Mesendoderm (in vitro differentiated cells): Measurements from ENCODE around the gene JARID2.
A peak's percentile ranks its signal among the peaks of the same experiment; 100 is the strongest.

Experiments
- DNase-seq: peaks from one replicate; pipeline ENCODE4 v3.0.0; 2013
- H2AK5ac ChIP-seq: 2 replicates; pipeline ENCODE4 v1.6.1; 2013; ENCODE audit warnings: low read length, inconsistent platforms
- H2BK120ac ChIP-seq: 2 replicates; pipeline ENCODE4 v1.6.1; 2013; ENCODE audit warnings: low read depth, mild to moderate bottlenecking, low read length, moderate library complexity, mixed read lengths
- H2BK15ac ChIP-seq: replicated peaks from 2 replicates; pipeline ENCODE4 v1.6.1; 2013; ENCODE audit warnings: low read depth, mild to moderate bottlenecking, moderate library complexity
- H2BK5ac ChIP-seq: 2 replicates; pipeline ENCODE4 v1.6.1; 2013; ENCODE audit warnings: low read length, inconsistent platforms
- H3K18ac ChIP-seq: 2 replicates; pipeline ENCODE4 v1.6.1; 2013; ENCODE audit warnings: mild to moderate bottlenecking, low read length, mixed read lengths
- H3K23ac ChIP-seq: one replicate; pipeline ENCODE4 v1.6.1; 2013; ENCODE audit warnings: low read length
- H3K27ac ChIP-seq: 2 replicates; pipeline ENCODE4 v1.5.1; 2013; ENCODE audit warnings: low read depth, mild to moderate bottlenecking, inconsistent platforms, low read length, moderate library complexity
- H3K27me3 ChIP-seq: 2 replicates; pipeline ENCODE4 v1.6.1; 2013; ENCODE audit warnings: low read length, control low read depth, mild to moderate bottlenecking, inconsistent platforms; ENCODE audit not compliant: insufficient read depth, poor library complexity
- H3K36me3 ChIP-seq: 2 replicates; pipeline ENCODE4 v1.6.1; 2013; ENCODE audit warnings: low read length, inconsistent platforms; ENCODE audit not compliant: control insufficient read depth, insufficient read depth
- H3K4ac ChIP-seq: one replicate; pipeline ENCODE4 v1.6.1; 2013; ENCODE audit warnings: low read depth, mild to moderate bottlenecking, low read length, moderate library complexity
- H3K4me1 ChIP-seq: 2 replicates; pipeline ENCODE4 v1.6.1; 2013; ENCODE audit warnings: low read depth, low read length, inconsistent platforms; ENCODE audit not compliant: control insufficient read depth
- H3K4me2 ChIP-seq: 2 replicates; pipeline ENCODE4 v1.6.1; 2013; ENCODE audit warnings: low read length
- H3K4me3 ChIP-seq: 2 replicates; pipeline ENCODE4 v1.5.1; 2013; ENCODE audit warnings: mild to moderate bottlenecking, low read length
- H3K56ac ChIP-seq: one replicate; pipeline ENCODE4 v1.6.1; 2013; ENCODE audit warnings: low read length
- H3K79me1 ChIP-seq: 2 replicates; pipeline ENCODE4 v1.6.1; 2013; ENCODE audit warnings: low read length, inconsistent platforms
- H3K79me2 ChIP-seq: 2 replicates; pipeline ENCODE4 v1.6.1; 2013; ENCODE audit warnings: mild to moderate bottlenecking, low read length; ENCODE audit not compliant: control insufficient read depth, insufficient read depth
- H3K9ac ChIP-seq: 2 replicates; pipeline ENCODE4 v1.6.1; 2013; ENCODE audit warnings: low read length, inconsistent platforms
- H4K5ac ChIP-seq: one replicate; pipeline ENCODE4 v1.6.1; 2013; ENCODE audit warnings: low read length
- H4K8ac ChIP-seq: one replicate; pipeline ENCODE4 v1.6.1; 2013; ENCODE audit warnings: low read depth, mild to moderate bottlenecking, control low read depth, low read length, moderate library complexity
- WGBS: extraction: QIAGEN DNeasy Blood & Tissue Kit; methylation state at CpG from one replicate; pipeline ENCODE4 v1.1.7; 2013; ENCODE audit warnings: low lambda C conversion rate, missing lambda C conversion rate; ENCODE audit not compliant: insufficient coverage; ENCODE audit errors: extremely low coverage; 5-methylcytosine and 5-hydroxymethylcytosine counted together

JARID2 gene

DNA sequence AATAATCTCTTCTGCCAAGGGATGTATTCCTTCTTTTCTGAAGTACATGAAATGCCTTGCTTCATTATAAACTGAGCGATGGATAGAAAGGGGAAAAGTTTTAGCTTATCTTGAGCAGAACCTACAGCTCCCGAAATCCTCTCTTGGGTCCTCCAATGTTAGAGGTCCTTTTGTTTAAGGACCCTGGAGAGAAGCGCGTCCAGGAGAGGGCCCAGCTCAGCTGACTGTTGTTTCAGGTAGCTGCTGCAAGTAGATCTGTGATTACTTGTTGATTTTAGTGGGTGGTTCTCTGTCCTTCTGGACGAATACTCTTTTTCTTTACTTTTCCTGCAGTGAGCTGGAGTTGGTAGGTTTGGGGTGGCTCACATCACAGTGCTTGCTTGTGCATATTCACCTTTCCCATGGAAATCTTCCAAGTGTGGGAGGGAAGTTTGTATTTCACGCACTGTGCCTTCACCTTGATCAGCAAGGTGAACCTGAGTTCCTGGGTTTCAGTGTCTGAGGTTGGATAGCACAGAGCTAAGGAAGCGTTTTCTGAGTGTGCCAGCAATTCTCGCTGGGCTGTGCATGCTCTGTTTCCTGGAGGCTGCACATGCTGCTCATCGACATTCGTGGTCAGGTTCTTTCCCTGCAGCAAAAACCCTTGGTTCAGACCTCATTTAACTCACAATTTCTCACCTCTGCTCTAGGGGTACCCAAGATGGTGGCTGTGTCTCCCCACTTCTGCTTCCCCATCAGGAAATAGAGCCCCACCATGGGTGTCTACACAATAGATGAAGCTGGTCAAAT lies 176.3 kb downstream of the JARID2 start:
- H3K4ac ChIP-seq: no peak overlapping the region
- no peaks in the 10 kb centered on the region for H3K36me3 ChIP-seq
- H3K79me2 ChIP-seq: peaks cover 79% of the 10 kb centered on the region
- H3K9ac ChIP-seq: no peak overlapping the region
- H3K79me1 ChIP-seq: peaks cover 14% of the 10 kb centered on the region
- no peak for DNase-seq
- no peak overlapping the region for H4K5ac ChIP-seq
- no peak overlapping the region for H3K27ac ChIP-seq
- no peak overlapping the region for H2BK5ac ChIP-seq
- no peak overlapping the region for H2BK120ac ChIP-seq
- H2AK5ac ChIP-seq: no peak overlapping the region
- H3K23ac ChIP-seq: no peak overlapping the region
- H4K8ac ChIP-seq: no peak overlapping the region
- no peak overlapping the region for H3K4me2 ChIP-seq
- peaks cover 13% of the 10 kb centered on the region for H3K4me1 ChIP-seq
- H3K27me3 ChIP-seq: no peaks in the 10 kb centered on the region
- no peak overlapping the region for H3K56ac ChIP-seq
- no peak overlapping the region for H3K18ac ChIP-seq
- no CpG with 5 or more reads among the region's 10 CpGs for WGBS
- H3K4me3 ChIP-seq: no peak overlapping the region
- H2BK15ac ChIP-seq: no peak overlapping the region

GRCh38 chr6:15423286-15423993 lies 177.6 kb downstream of the JARID2 start:
- peak overlapping the region; percentile 31 for H3K23ac ChIP-seq
- H4K8ac ChIP-seq: no peak overlapping the region
- DNase-seq: no peak
- H2AK5ac ChIP-seq: no peak overlapping the region
- H2BK15ac ChIP-seq: no peak overlapping the region
- no peak overlapping the region for H2BK5ac ChIP-seq
- no peak overlapping the region for H3K4me3 ChIP-seq
- no peak overlapping the region for H3K56ac ChIP-seq
- H3K18ac ChIP-seq: no peak overlapping the region
- H3K27ac ChIP-seq: no peak overlapping the region
- no peak overlapping the region for H4K5ac ChIP-seq
- no CpG with 5 or more reads among the region's 7 CpGs for WGBS
- peaks cover 14% of the 10 kb centered on the region for H3K79me1 ChIP-seq
- no peak overlapping the region for H3K4ac ChIP-seq
- no peak overlapping the region for H3K9ac ChIP-seq
- H3K4me2 ChIP-seq: no peak overlapping the region
- H3K36me3 ChIP-seq: no peaks in the 10 kb centered on the region
- H2BK120ac ChIP-seq: no peak overlapping the region
- no peaks in the 10 kb centered on the region for H3K27me3 ChIP-seq
- H3K4me1 ChIP-seq: peaks cover 16% of the 10 kb centered on the region
- H3K79me2 ChIP-seq: peaks cover 80% of the 10 kb centered on the region

GRCh38 chr6:15425947-15426346 lies 180.1 kb downstream of the JARID2 start:
- Histone ChIP-seq H3K79me1 (peaks cover 16% of the 10 kb centered on the region), H3K4me3 (no peak overlapping the region), H3K79me2 (peaks cover 89% of the 10 kb centered on the region), H3K4ac (no peak overlapping the region), H2BK5ac (no peak overlapping the region), H2BK15ac (no peak overlapping the region), H3K56ac (peak overlapping the region; percentile 3), H3K36me3 (no peaks in the 10 kb centered on the region), H3K4me1 (peaks cover 24% of the 10 kb centered on the region), H3K4me2 (no peak overlapping the region), H2BK120ac (no peak overlapping the region), H4K8ac (no peak overlapping the region), H3K23ac (no peak overlapping the region), H3K9ac (no peak overlapping the region), H3K27me3 (no peaks in the 10 kb centered on the region), H3K18ac (no peak overlapping the region), H3K27ac (no peak overlapping the region), H4K5ac (no peak overlapping the region), H2AK5ac (no peak overlapping the region)
- DNase-seq: no peak
- no CpG with 5 or more reads among the region's 5 CpGs for WGBS

- H3K79me2 ChIP-seq: peaks cover 89% of the 10 kb centered on the region
- no peak overlapping the region for H3K4me2 ChIP-seq
- H3K4ac ChIP-seq: no peak overlapping the region
- no peak overlapping the region for H2BK5ac ChIP-seq
- H2BK120ac ChIP-seq: no peak overlapping the region
- H3K79me1 ChIP-seq: peaks cover 16% of the 10 kb centered on the region
- H4K8ac ChIP-seq: no peak overlapping the region
- H3K18ac ChIP-seq: no peak overlapping the region
- H3K27me3 ChIP-seq: no peaks in the 10 kb centered on the region
- no peak overlapping the region for H2BK15ac ChIP-seq
- no peak overlapping the region for H2AK5ac ChIP-seq
- no peak overlapping the region for H3K4me3 ChIP-seq
- H3K23ac ChIP-seq: no peak overlapping the region
- no peak overlapping the region for H4K5ac ChIP-seq
- peaks cover 28% of the 10 kb centered on the region for H3K4me1 ChIP-seq
- H3K56ac ChIP-seq: no peak overlapping the region
- no peak overlapping the region for H3K9ac ChIP-seq
- no peaks in the 10 kb centered on the region for H3K36me3 ChIP-seq
- H3K27ac ChIP-seq: no peak overlapping the region
- no CpG with 5 or more reads among the region's 2 CpGs for WGBS
- DNase-seq: no peak
Measured at GRCh38 chr6:15426395-15426794, 180.5 kb downstream of the JARID2 start.

- H2BK15ac ChIP-seq: no peak overlapping the region
- H2AK5ac ChIP-seq: no peak overlapping the region
- no peak overlapping the region for H3K23ac ChIP-seq
- H3K4ac ChIP-seq: no peak overlapping the region
- H4K5ac ChIP-seq: no peak overlapping the region
- no peak overlapping the region for H3K56ac ChIP-seq
- peaks cover 29% of the 10 kb centered on the region for H3K4me1 ChIP-seq
- DNase-seq: no peak
- H3K9ac ChIP-seq: no peak overlapping the region
- H3K4me2 ChIP-seq: no peak overlapping the region
- peaks cover 13% of the 10 kb centered on the region for H3K79me1 ChIP-seq
- no peak overlapping the region for H4K8ac ChIP-seq
- H3K27ac ChIP-seq: no peak overlapping the region
- WGBS: no CpG with 5 or more reads among the region's 3 CpGs
- H3K18ac ChIP-seq: no peak overlapping the region
- no peaks in the 10 kb centered on the region for H3K27me3 ChIP-seq
- no peak overlapping the region for H2BK5ac ChIP-seq
- no peak overlapping the region for H2BK120ac ChIP-seq
- H3K79me2 ChIP-seq: peaks cover 84% of the 10 kb centered on the region
- no peaks in the 10 kb centered on the region for H3K36me3 ChIP-seq
- no peak overlapping the region for H3K4me3 ChIP-seq
Measured at GRCh38 chr6:15426901-15427300, 181.0 kb downstream of the JARID2 start.
